ENCODE results near the gene CBX2.
A peak's percentile ranks its signal among the peaks of the same experiment; 100 is the strongest.
"Not testable (repeated sequence)": the region's sequence is repeated elsewhere in the genome, so short reads cannot be mapped to it uniquely, and the experiment has no call there.

CBX2 gene

GRCh38 chr17:79771276-79771675 lies 6.7 kb upstream of the CBX2 start:
- H3K4me3 ChIP-seq (ENCODE audit: control insufficient read depth, low read depth, low read length), result no peak overlapping the region
- no peak for DNase-seq (ENCODE audit: low read depth)
- TF ChIP-seq, protein P1, sequence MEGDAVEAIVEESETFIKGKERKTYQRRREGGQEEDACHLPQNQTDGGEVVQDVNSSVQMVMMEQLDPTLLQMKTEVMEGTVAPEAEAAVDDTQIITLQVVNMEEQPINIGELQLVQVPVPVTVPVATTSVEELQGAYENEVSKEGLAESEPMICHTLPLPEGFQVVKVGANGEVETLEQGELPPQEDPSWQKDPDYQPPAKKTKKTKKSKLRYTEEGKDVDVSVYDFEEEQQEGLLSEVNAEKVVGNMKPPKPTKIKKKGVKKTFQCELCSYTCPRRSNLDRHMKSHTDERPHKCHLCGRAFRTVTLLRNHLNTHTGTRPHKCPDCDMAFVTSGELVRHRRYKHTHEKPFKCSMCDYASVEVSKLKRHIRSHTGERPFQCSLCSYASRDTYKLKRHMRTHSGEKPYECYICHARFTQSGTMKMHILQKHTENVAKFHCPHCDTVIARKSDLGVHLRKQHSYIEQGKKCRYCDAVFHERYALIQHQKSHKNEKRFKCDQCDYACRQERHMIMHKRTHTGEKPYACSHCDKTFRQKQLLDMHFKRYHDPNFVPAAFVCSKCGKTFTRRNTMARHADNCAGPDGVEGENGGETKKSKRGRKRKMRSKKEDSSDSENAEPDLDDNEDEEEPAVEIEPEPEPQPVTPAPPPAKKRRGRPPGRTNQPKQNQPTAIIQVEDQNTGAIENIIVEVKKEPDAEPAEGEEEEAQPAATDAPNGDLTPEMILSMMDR (IDR thresholded peaks at IDR 0.05; ENCODE audit: control insufficient read depth, insufficient read depth, low read depth, low read length, missing control alignments), result no peak

GRCh38 chr17:79772726-79773125 lies 5.2 kb upstream of the CBX2 start:
- DNase-seq (ENCODE audit: low read depth); H3K4me3 ChIP-seq (ENCODE audit: control insufficient read depth, low read depth, low read length): not testable (repeated sequence)

- TF ChIP-seq, protein P1 (IDR thresholded peaks at IDR 0.05; ENCODE audit: control insufficient read depth, insufficient read depth, low read depth, low read length, missing control alignments), result no peak
- no peak for DNase-seq (ENCODE audit: low read depth)
- no peak overlapping the region for H3K4me3 ChIP-seq (ENCODE audit: control insufficient read depth, low read depth, low read length)
Measured at GRCh38 chr17:79774561-79774975, 3.4 kb upstream of the CBX2 start.

- DNase-seq (ENCODE audit: low read depth), result no peak
- H3K4me3 ChIP-seq (ENCODE audit: control insufficient read depth, low read depth, low read length), result no peak overlapping the region
- TF ChIP-seq, protein P1 (IDR thresholded peaks at IDR 0.05; ENCODE audit: control insufficient read depth, insufficient read depth, low read depth, low read length, missing control alignments), result no peak
Measured at GRCh38 chr17:79775632-79776031, 2.3 kb upstream of the CBX2 start.

- TF ChIP-seq, protein P1 (IDR thresholded peaks at IDR 0.05; ENCODE audit: control insufficient read depth, insufficient read depth, low read depth, low read length, missing control alignments), result no peak
- no peak overlapping the region for H3K4me3 ChIP-seq (ENCODE audit: control insufficient read depth, low read depth, low read length)
- no peak for DNase-seq (ENCODE audit: low read depth)
Measured at GRCh38 chr17:79776376-79777119, 1.4 kb upstream of the CBX2 start.

DNA sequence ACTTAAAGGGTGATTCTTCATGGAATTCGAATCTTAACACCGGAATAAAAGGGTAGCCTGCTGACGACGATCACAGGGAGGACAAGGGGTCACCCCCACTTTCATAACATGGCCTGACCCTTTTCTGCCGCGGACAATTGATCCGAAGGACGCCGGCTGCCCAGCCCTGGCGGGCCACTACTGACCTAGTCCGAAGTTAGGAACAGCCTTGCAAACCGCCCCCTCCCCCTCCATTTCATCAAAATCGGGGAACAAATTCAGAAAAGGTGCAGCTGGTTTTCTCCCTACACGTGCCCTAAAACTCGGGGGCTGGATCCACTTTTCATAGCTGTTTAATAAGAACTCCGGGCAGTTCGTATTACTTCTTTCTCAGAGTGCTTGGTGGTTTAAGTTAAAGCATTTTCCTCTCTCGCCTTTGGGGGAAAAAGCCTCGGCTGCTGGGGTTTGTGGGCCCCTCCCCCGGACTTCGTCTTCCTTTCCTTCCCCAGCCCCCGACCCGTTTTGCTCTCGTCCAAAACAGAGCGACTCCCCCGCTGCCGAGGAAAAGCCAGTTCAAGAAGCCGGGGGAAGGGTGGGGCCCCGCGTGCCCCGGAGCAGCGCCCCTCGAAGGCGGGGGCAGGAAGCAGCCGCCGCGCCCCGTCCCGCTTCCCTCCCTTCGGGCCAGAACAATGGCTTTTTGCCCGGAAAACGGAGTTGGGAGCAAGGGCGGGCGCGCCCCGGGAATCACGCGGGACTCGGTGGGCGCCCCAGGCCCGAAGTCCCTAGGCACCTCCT lies 641 bp upstream of the CBX2 start:
- DNase-seq (ENCODE audit: low read depth), result no peak
- peak overlapping the region; percentile 17 for H3K4me3 ChIP-seq (ENCODE audit: control insufficient read depth, low read depth, low read length)
- TF ChIP-seq, protein P1 (IDR thresholded peaks at IDR 0.05; ENCODE audit: control insufficient read depth, insufficient read depth, low read depth, low read length, missing control alignments), result peak; percentile 14

- TF ChIP-seq, protein P1 (IDR thresholded peaks at IDR 0.05; ENCODE audit: control insufficient read depth, insufficient read depth, low read depth, low read length, missing control alignments), result no peak
- H3K4me3 ChIP-seq (ENCODE audit: control insufficient read depth, low read depth, low read length), result peak overlapping the region; percentile 29
- DNase-seq (ENCODE audit: low read depth), result no peak
Measured at GRCh38 chr17:79778504-79779083, 646 bp downstream of the CBX2 start.
